ENCODE measurements around the gene ATXN2L. TPM values are rescaled to one million over a fixed set of nuclear protein-coding genes. Genes with fewer than 3 reads are reported as not detected.

Gene ATXN2L
- total and polyA plus RNA-seq, 2 of the 13 experiments (the other 11 are each of a cell fraction or from before 2014, with no cell fraction given): 40.8 to 55.1 TPM

GRCh38 chr16:28823873-28824716 lies 1.3 kb downstream of the ATXN2L start (continued):
- peak; percentile 48; the same call in 1 of the 2 replicates for TF ChIP-seq AKNA (CRISPR knock-in tag; IDR thresholded peaks at IDR 0.05; ENCODE audit: borderline replicate concordance)
- peak; percentile 82 for TF ChIP-seq HOXA3 (CRISPR knock-in tag; IDR thresholded peaks at IDR 0.05)
- TF ChIP-seq RBM39 (IDR thresholded peaks at IDR 0.05; ENCODE audit: low read depth, low read length, poor library complexity, severe bottlenecking): no peak
- no peak for TF ChIP-seq TAF15 (IDR thresholded peaks at IDR 0.05; ENCODE audit: low read depth, low read length, poor library complexity, severe bottlenecking)
- TF ChIP-seq ZNF207 (IDR thresholded peaks at IDR 0.05; ENCODE audit: borderline replicate concordance): no peak
- no peak for TF ChIP-seq ZNF282 (IDR thresholded peaks at IDR 0.05; ENCODE audit: partially characterized antibody)
- TF ChIP-seq KLF6 (CRISPR knock-in tag; IDR thresholded peaks at IDR 0.05): peak; percentile 86
- TF ChIP-seq THAP8 (CRISPR knock-in tag; IDR thresholded peaks at IDR 0.05; ENCODE audit: borderline replicate concordance): peak; percentile 20; the same call in 1 of the 2 replicates
- TF ChIP-seq BCLAF1 (IDR thresholded peaks at IDR 0.05): no peak
- TF ChIP-seq PRPF4 (IDR thresholded peaks at IDR 0.05; ENCODE audit: low read depth, low read length, poor library complexity, severe bottlenecking): no peak
- TF ChIP-seq KMT2A (CRISPR knock-in tag; IDR thresholded peaks at IDR 0.05): peak; percentile 19; the same call in 1 of the 2 replicates
- no peak for TF ChIP-seq ZNF749 (CRISPR knock-in tag; IDR thresholded peaks at IDR 0.05; ENCODE audit: borderline replicate concordance)
- TF ChIP-seq MXI1 (IDR thresholded peaks at IDR 0.05; ENCODE audit: borderline replicate concordance, low read depth, low read length): peak; percentile 69; the same call in 1 of the 3 replicates
- TF ChIP-seq ZNF18 (CRISPR knock-in tag; IDR thresholded peaks at IDR 0.05; ENCODE audit: insufficient replicate concordance): peak; percentile 19
- no peak for TF ChIP-seq CENPT (CRISPR knock-in tag; IDR thresholded peaks at IDR 0.05; ENCODE audit: low read depth)
- TF ChIP-seq AHR (CRISPR knock-in tag; IDR thresholded peaks at IDR 0.05): peak; percentile 59; the same call in 1 of the 2 replicates
- TF ChIP-seq HNRNPH1 (optimal IDR thresholded peaks at IDR 0.05; ENCODE audit: low read depth, low read length): peak; percentile 72
- TF ChIP-seq KDM5B (CRISPR knock-in tag; IDR thresholded peaks at IDR 0.05; ENCODE audit: borderline replicate concordance): peak; percentile 90; the same call in 1 of the 2 replicates
